Left kidney (tissue), 2 donors: ENCODE data around the gene DLG5. TPM values are rescaled to one million over a fixed set of nuclear protein-coding genes. Genes with fewer than 3 reads are reported as not detected.

Experiments
- DNase-seq: peaks from one replicate; pipeline ENCODE4 v3.0.0-alpha.2; 2013
- polyA plus RNA-seq: library from polyadenylated mRNA; unstranded; fragments of 120-200 nt; gene quantifications from one replicate; pipeline ENCODE4 v1.2.1, GENCODE V29; 2013; ENCODE audit not compliant: insufficient read length

The DLG5 gene
- polyA plus RNA-seq, 1 donor: 51.4 TPM

GRCh38 chr10:77843264-77843663 is 83.3 kb downstream of the DLG5 start:
- no peak for DNase-seq

DNA sequence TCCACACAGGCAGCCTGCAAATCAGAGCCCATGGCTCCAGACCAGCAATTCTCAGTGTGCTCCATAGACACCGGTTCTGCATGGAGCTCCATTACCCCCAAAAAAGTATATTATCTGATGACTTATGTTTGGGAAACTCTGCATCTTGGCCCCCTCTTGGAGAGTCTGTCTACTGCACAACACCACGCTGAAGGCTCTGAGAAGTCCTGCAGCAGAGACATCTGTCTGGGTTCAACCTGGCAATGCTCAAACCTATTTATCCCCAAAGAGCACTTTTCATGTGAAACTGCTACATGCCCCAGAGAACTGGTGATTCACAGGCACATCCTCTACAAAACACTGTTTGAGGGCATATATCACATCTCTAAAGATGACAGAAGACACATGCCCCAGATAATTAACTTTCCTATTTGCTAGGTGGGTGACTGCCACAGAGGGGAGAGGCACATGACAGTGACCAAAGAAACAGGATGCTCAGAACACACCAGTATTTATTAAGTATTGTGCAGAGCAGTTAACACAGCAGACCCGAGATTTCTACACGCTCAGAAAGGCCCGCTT is 83.8 kb downstream of the DLG5 start:
- DNase-seq: no peak

DNA sequence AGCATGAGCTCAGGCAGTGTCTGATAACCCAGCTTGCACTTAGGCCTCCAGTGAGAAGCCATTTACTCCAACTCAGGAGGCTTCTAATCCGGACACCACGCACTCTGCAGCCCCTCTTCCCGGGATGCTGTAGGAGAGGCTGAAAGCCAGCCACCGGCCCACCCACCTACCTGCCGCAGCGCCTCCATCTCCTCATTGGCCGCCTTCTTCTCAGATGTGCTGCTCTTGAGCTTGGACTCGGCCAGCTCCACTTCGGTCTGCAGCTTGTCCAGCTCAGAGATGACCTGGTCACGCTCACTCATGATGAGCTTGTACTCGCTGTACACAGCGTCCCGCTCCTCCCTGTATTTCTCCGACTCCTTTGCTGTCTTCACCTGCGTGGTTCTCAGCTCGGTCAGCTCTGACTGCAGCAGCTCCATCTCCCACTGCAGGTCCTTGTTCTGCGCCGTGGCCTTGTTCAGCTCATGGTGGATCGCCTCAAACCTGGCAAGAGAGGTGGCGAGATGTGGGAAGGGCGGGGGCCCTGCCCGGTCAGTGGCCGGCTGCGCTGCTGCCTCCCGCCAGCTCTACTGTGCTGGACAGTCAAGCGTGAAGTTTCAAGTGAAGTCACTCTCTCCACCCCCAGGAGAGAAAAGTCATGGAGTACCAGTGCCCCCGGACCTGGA is 84.7 kb downstream of the DLG5 start:
- DNase-seq: peak; percentile 34

DNA sequence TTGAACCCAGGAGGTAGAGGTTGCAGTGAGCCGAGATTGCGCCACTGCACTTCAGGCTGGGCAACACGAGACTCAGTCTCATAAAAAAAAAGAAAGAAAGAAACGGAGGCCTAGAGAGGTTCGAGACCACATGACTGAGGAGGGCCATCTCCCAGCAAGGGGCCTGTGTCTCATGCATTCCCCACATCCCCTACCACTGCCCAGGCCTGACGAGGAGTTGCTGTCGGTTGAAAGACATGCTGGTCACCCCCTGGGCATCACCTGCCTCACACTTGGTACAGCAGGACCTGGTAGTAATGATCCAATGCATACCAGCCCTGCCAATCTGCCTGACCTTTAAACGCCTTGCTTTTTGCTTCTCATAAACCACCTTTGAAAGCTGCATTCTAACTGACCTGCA is 85.9 kb downstream of the DLG5 start:
- DNase-seq: no peak

DNA sequence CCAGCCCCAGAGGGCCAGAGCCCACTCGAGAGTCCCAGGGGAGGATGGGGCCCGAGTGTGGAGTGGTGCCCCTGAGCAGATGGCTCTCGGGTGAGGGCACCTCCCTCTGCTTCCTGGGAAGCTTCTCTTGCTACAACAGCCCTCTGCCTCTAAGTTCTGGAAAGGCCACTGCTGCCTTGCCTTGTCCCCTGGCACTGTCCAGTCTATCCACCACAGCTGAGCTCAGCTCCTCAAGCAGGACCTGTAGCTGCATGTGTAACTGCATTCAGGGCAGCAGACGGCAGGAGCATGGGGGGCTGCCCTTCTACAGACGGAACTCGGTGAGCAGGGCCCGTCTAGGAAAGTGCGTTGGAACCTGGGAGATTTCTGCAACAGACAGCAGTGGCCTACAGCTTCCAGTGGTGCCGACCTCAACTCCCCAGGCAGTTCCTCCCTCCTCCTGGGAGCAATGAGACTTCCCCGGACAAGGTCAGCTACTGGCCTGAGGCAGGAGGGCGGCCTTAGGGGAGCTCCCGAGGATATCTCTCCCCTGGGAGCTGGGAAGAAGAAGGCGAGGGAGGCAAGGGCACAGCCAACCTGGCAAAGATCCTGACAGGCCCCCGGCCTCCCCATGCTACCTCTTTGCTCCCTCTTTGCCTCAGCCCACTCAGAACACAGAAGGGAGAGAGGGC is 88.5 kb downstream of the DLG5 start:
- no peak for DNase-seq

DNA sequence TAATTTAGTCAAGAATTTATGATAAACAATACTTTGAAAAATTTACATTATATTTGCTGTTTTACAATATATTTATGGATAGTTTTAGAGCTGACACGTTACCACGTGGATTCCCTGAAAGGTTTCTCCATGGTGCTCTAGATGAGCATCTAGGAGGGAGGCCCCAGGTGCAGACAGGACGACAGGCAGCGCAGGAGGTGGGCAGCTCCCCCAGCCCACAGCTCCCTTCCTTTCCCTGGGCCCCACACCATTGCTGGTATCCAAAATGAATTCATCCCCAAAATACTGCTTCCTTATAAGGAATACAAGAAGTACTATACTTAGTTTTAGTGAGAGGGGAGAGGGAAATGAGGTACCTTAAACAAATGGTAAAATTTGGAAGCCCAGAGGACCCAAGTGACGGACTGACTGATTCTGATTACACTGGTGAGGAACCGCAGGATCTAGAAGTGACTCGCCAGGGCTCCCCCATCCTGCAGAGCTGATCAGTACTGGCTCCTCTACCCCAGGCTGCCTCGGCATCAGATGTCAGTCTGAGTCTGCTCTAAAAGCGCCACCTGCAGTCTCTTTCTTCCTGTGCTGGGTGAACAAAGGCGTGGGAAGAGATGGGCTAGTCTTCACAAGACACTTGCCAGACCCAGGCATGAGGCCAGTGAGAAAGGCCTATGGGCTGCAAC is 89.2 kb downstream of the DLG5 start:
- no peak for DNase-seq

DNA sequence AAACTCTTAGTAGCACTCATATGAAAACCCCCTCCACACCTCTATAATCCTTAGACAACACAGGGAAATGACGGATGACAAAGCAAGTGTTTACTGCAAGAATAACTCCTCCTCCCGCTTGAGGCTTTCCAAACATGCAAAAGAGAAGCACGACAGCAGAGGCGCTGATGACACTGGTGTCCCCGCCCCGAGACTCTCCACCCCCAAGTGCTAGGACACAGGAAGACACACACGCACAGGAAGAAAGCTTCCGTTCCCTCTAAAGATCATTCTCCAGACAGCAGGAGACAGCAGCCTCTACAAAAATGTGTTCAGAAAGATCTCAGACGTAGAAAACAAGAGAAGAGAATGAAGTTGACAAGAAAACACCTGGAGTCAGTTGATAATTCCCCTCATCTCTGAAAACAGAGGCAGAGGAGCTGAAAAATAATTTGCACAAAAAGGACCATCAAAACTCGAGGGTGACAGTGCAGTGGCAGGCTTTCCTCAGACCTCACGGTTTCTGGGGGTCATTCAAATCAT is 90.2 kb downstream of the DLG5 start:
- DNase-seq: no peak

GRCh38 chr10:77835669-77836086 is 90.9 kb downstream of the DLG5 start:
- no peak for DNase-seq

DNA sequence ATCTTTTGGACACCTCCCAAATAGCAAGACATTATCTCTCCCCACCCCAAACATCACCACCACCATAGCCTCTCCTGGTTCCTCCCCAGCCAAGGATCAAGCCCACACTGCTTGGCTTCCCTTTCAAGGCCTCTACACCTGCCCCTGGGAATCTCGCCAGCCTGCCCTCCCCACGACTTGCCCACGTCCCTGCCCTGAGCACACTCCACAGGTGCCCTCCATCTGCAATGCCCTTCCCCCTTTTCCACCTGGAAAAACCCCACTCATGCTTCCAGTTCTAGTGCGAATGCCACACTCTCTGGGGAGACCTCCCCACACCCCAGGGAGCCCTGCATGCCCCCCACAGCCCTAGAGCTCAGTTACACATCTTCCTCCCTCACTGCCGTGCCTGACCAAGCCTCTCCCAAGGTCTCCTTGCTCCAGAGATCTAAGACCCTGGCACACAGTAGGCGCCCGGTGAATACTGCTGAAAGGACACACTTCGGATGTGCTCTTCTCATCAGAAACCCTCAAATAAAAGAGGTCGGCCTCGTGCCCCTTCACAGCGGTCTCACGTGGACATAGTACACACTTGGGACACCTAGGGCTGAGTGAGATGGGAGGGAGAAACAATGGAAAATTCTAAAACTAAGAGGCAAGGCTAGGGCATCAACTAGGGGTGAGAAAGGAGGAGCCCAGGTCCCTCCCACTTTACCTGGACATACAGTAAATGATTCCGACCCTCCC is 91.4 kb downstream of the DLG5 start:
- no peak for DNase-seq

DNA sequence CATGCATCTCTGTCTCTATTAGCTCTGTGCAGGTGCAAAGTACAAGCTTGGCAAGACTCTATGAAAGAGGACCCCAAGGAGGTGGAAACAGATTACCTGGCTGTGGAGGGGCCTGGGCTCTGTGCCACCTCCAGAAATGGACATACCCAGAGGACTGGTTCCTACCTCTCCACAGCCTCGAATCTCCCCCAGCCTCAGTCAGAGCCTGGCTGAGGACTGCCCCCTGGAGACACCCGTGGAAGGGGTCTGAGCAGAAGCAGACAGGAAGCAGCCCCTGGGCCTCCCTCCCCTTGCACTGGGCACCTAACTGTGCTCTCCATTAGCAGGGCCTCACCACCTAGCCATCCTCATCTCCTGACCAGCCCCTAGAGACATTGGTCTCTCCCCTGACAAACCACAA is 92.0 kb downstream of the DLG5 start:
- DNase-seq: no peak

GRCh38 chr10:77833792-77834191 is 92.8 kb downstream of the DLG5 start:
- DNase-seq: no peak

DNA sequence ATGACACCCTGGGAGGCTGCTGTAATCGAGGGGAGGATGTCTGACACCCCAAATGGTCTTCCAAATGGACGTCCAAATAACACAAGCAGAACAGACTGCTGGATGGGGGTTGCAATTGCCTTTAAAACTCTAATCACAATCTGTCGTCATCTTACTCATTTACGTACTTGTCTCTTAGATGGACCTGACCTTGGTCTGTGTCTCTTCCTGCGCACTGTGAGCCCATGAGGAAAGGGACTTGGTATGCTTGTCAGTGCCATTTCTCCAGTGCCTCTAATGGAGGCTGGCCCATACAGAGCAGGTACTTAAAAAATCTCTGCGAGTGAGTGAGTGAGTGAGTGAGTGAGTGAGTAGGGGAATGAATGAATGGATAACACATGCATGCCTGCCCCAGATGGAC is 93.3 kb downstream of the DLG5 start:
- no peak for DNase-seq

DNA sequence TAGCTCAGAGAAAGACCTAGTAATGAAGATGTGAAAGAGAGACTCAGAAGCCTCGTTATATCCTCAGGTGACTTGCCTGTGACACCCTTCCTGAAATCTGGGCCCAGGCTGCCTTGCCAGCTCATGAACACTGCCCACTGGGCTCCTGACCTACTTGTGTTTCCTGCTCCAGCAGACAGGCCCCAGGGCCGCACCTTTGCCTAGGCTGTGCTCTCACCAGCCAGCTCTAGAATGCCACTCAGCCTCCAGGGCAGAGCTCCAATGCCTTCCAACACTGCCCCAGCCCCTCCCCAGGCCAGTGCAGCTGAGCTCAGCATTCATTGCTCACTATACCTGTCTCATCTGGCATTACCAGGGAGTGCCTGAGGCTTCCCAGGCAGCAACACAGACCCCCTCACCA is 94.3 kb downstream of the DLG5 start:
- no peak for DNase-seq

GRCh38 chr10:77829356-77829755 is 97.2 kb downstream of the DLG5 start:
- DNase-seq: no peak

GRCh38 chr10:77828377-77828776 is 98.2 kb downstream of the DLG5 start:
- DNase-seq: no peak

- no peak for DNase-seq
Measured at GRCh38 chr10:77827366-77827765, 99.2 kb downstream of the DLG5 start.

- DNase-seq: no peak
Measured at GRCh38 chr10:77825965-77826364, 100.6 kb downstream of the DLG5 start.

- no peak for DNase-seq
Measured at GRCh38 chr10:77824908-77825307, 101.6 kb downstream of the DLG5 start.

DNA sequence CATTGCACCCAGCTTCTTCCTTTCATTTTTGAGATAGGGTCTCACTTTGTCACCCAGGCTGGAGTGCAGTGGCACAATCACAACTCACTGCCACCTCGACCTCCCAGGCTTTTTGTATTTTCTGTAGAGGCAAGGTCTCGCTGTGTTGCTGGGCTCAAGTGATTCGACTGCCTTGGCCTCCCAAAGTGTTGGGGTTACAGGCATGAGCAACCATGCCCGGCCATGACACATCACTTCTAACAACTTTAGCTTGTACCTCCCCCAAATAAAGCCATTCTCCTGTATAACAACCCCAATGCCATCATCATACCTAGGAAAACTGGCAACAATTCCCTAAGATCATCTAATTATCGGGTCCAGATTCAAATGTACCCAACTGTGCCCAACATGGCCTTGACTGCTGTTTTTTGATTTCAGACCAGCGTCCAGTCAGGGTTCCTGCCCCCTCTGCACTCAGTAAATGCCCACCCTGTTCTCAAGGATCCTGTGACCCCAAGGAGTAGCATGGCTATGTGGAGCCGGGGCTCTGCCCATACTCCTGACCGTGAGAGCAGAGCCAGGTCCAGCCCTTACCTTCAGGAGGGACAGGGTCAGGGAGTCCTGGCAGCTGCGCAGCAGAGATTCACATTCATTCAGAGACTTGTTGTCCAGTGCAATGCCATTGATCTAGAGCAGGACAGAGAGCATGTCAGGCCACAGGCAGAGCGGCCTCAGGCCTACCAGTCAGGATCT is 102.6 kb downstream of the DLG5 start:
- no peak for DNase-seq

DNA sequence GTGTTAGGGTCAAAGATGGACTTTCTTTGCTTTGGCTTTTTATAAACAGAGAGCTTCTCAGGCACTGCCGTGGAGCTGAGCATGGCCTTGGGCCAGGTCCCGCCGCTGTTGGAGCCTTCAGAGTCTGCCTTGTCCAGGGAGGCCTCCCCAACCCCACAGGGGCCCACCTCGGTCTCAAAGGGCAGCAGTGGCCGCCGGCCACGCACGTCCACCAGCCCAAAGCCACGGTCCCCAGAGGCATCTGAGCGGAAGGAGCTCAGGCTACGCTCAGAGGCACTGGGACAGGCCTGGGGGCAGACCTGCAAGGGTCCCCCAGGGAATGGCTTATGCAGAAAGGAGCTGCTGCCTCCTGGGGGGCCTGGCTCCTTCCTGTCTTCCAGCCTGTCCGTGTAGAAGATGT is 105.0 kb downstream of the DLG5 start:
- no peak for DNase-seq

- no peak for DNase-seq
Measured at GRCh38 chr10:77821036-77821435, 105.5 kb downstream of the DLG5 start.

GRCh38 chr10:77820349-77820748 is 106.2 kb downstream of the DLG5 start:
- no peak for DNase-seq
